ENCODE results near the gene SHANK1.

GRCh38 chr19:50768277-50768676, 48.7 kb upstream of the SHANK1 start:
- no peak for TF ChIP-seq POLR2A (IDR thresholded peaks at IDR 0.05)
- TF ChIP-seq, protein P1, sequence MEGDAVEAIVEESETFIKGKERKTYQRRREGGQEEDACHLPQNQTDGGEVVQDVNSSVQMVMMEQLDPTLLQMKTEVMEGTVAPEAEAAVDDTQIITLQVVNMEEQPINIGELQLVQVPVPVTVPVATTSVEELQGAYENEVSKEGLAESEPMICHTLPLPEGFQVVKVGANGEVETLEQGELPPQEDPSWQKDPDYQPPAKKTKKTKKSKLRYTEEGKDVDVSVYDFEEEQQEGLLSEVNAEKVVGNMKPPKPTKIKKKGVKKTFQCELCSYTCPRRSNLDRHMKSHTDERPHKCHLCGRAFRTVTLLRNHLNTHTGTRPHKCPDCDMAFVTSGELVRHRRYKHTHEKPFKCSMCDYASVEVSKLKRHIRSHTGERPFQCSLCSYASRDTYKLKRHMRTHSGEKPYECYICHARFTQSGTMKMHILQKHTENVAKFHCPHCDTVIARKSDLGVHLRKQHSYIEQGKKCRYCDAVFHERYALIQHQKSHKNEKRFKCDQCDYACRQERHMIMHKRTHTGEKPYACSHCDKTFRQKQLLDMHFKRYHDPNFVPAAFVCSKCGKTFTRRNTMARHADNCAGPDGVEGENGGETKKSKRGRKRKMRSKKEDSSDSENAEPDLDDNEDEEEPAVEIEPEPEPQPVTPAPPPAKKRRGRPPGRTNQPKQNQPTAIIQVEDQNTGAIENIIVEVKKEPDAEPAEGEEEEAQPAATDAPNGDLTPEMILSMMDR (IDR thresholded peaks at IDR 0.05): no peak

All from thyroid gland (tissue), 4 donors.